GM12878 (cell line): Measurements from ENCODE around the gene MYBL2. TPM values are rescaled to one million over a fixed set of nuclear protein-coding genes. Genes with fewer than 3 reads are reported as not detected.

Experiments used
- BACH1 ChIP-seq: fragments of 450-650 bp; IDR thresholded peaks from 2 replicates; pipeline ENCODE4 v1.6.1; 2017; ENCODE audit warnings: mild to moderate bottlenecking, borderline replicate concordance
- E2F8 ChIP-seq: fragments of 450-650 bp; IDR thresholded peaks from 2 replicates; pipeline ENCODE4 v1.6.1; 2018; ENCODE audit warnings: mild to moderate bottlenecking, low read depth, moderate library complexity; ENCODE audit not compliant: partially characterized antibody
- EP300 ChIP-seq, 2 experiments: fragments of 150-350 bp in 1 of 2; IDR thresholded peaks; 2 replicates each; pipeline ENCODE4 v1.6.1; 2011 to 2012; ENCODE audit warnings: low read depth in 2 of 2, low read length in 2 of 2, borderline replicate concordance in 1 of 2, improper control_type of control experiment in 1 of 2, inconsistent platforms in 1 of 2; ENCODE audit not compliant: control insufficient read depth in 1 of 2
- ESRRA ChIP-seq: IDR thresholded peaks from 2 replicates; pipeline ENCODE4 v1.6.1; 2012; ENCODE audit warnings: mild to moderate bottlenecking, low read length, improper control_type of control experiment
- FOS ChIP-seq: IDR thresholded peaks from 3 replicates; pipeline ENCODE4 v1.6.1; 2011; ENCODE audit warnings: borderline replicate concordance; ENCODE audit not compliant: insufficient read length; ENCODE audit errors: extremely low read depth
- HDAC6 ChIP-seq: fragments of 200-600 bp; sonication (generic); IDR thresholded peaks from one replicate; pipeline ENCODE4 v1.8.0; 2017; ENCODE audit warnings: antibody characterized with exemption; ENCODE audit not compliant: unreplicated experiment
- IRF5 ChIP-seq: fragments of 450-650 bp; IDR thresholded peaks from 2 replicates; pipeline ENCODE4 v1.6.1; 2017; ENCODE audit warnings: borderline replicate concordance
- KLF5 ChIP-seq: fragments of 450-650 bp; IDR thresholded peaks from 2 replicates; pipeline ENCODE4 v1.6.1; 2014; ENCODE audit warnings: mild to moderate bottlenecking; ENCODE audit not compliant: partially characterized antibody
- MTA3 ChIP-seq: IDR thresholded peaks from 2 replicates; pipeline ENCODE4 v1.6.1; 2012; ENCODE audit warnings: low read length, inconsistent platforms, borderline replicate concordance
- MYC ChIP-seq: IDR thresholded peaks from 2 replicates; pipeline ENCODE4 v1.6.1; 2011; ENCODE audit warnings: mild to moderate bottlenecking, low read length, moderate library complexity, inconsistent platforms; ENCODE audit not compliant: insufficient read depth, insufficient replicate concordance, insufficient read length, severe bottlenecking
- PAX5 ChIP-seq: IDR thresholded peaks from 2 replicates; pipeline ENCODE4 v1.6.1; 2011; ENCODE audit warnings: low read depth, low read length, borderline replicate concordance
- PBX3 ChIP-seq: IDR thresholded peaks from 2 replicates; pipeline ENCODE4 v1.6.1; 2011; ENCODE audit warnings: mild to moderate bottlenecking, low read depth, low read length, moderate library complexity; ENCODE audit not compliant: insufficient replicate concordance
- SMARCA5 ChIP-seq: fragments of 450-650 bp; IDR thresholded peaks from 2 replicates; pipeline ENCODE4 v1.6.1; 2017; ENCODE audit warnings: mild to moderate bottlenecking
- SUZ12 ChIP-seq: fragments of 200-600 bp; sonication (generic); IDR thresholded peaks from one replicate; pipeline ENCODE4 v1.6.1; 2018; ENCODE audit warnings: antibody characterized with exemption, mild to moderate bottlenecking; ENCODE audit not compliant: unreplicated experiment
- TARDBP ChIP-seq: IDR thresholded peaks from 2 replicates; pipeline ENCODE4 v1.6.1; 2016; ENCODE audit warnings: borderline replicate concordance
- TBL1XR1 ChIP-seq: IDR thresholded peaks from 2 replicates; pipeline ENCODE4 v1.6.1; 2012; ENCODE audit warnings: low read depth, low read length, improper control_type of control experiment
- TCF12 ChIP-seq: IDR thresholded peaks from 2 replicates; pipeline ENCODE4 v1.6.1; 2011; ENCODE audit warnings: low read depth, mild to moderate bottlenecking, low read length
- ZBTB11 ChIP-seq: fragments of 450-650 bp; formaldehyde crosslinking; IDR thresholded peaks from 2 replicates; pipeline ENCODE4 v1.5.0; 2022; ENCODE audit warnings: mild to moderate bottlenecking, missing genetic modification characterization
- ZNF274 ChIP-seq: IDR thresholded peaks from one replicate; pipeline ENCODE4 v1.8.0; 2011; ENCODE audit not compliant: insufficient read length, insufficient read depth
- polyA plus RNA-seq, 11 experiments: library from polyadenylated mRNA; depleted of rRNA in 4 of 11; unstranded in 6 of 11; stranded (reverse) in 5 of 11; fragments of >200 nt; fragmentation: Nextera tagmentation in 4 of 11; fragmentation: Illumina TruSeq in 1 of 11; extraction: Ambion mirVana in 4 of 11; extraction: Trizol in 1 of 11; gene quantifications; 1 replicate in 1 of 11; 2 replicates in 10 of 11; pipeline versions ENCODE4 v1.2.1 to v1.2.3, GENCODE V29; 2011 to 2016; ENCODE audit warnings: inconsistent platforms in 2 of 11, missing spikeins in 2 of 11, low read depth in 1 of 11
- total RNA-seq, 4 experiments: library from RNA; depleted of rRNA in 3 of 4; stranded (reverse); fragments of >200 nt in 3 of 4; fragmentation: Illumina TruSeq in 1 of 4; extraction: Trizol in 1 of 4; gene quantifications; 2 replicates each; pipeline versions ENCODE4 v1.2.1 to v1.2.3, GENCODE V29; 2013 to 2021

Gene MYBL2
- total and polyA plus RNA-seq, 10 of the 15 experiments (the other 5 are each of a cell fraction or from before 2014, with no cell fraction given) = 4.5 to 213 (median 74.2) TPM

- TF ChIP-seq EP300 (IDR thresholded peaks at IDR 0.05; ENCODE audit: borderline replicate concordance in 1 of 2, control insufficient read depth in 1 of 2, low read depth in 2 of 2, low read length in 2 of 2) = peak; percentile 95 to 96
- TF ChIP-seq SUZ12 = no peak
- TF ChIP-seq FOS = no peak
- TF ChIP-seq HDAC6 = no peak
- TF ChIP-seq BACH1 = peak; percentile 44; the same call in 1 of the 2 replicates
- TF ChIP-seq IRF5 = peak; percentile 44; the same call in 1 of the 2 replicates
- no peak for TF ChIP-seq ZNF274
- peak; percentile 95 for TF ChIP-seq TBL1XR1
- peak; percentile 20 for TF ChIP-seq PBX3
- TF ChIP-seq ESRRA = no peak
- peak; percentile 72 for TF ChIP-seq KLF5
- TF ChIP-seq MTA3 = peak; percentile 98
- TF ChIP-seq E2F8 = no peak
- no peak for TF ChIP-seq MYC
- TF ChIP-seq SMARCA5 = no peak
- peak; percentile 93 for TF ChIP-seq TCF12
- no peak for TF ChIP-seq ZBTB11 (CRISPR knock-in tag)
- TF ChIP-seq TARDBP = peak; percentile 34; the same call in 1 of the 2 replicates
- TF ChIP-seq PAX5 = peak; percentile 99
Observed at GRCh38 chr20:43752561-43753301, 85.8 kb downstream of the MYBL2 start (continued).
